NCI-H345 treated with DMSO at 0.1 percent for 48 hours (cell line): ENCODE data around the gene ADTRP.

Source experiments
- DNase-seq: peaks from one replicate; lab custom pipeline; 2025; ENCODE audit not compliant: unreplicated experiment; lab: John Stamatoyannopoulos, UW

ADTRP gene

GRCh38 chr6:11778648-11779328 is at the start of gene ADTRP:
ADTRP (minus strand) TSS chr6:11778803; CDS start chr6:11778759, 44 bp downstream.
- no peak for DNase-seq

- DNase-seq = no peak
Measured at GRCh38 chr6:11826779-11827178, 48.2 kb upstream of the ADTRP start.

- DNase-seq = no peak
Measured at GRCh38 chr6:11824986-11825385, 46.4 kb upstream of the ADTRP start.

- no peak for DNase-seq
Measured at GRCh38 chr6:11822346-11822745, 43.7 kb upstream of the ADTRP start.

GRCh38 chr6:11821781-11822180 is 43.2 kb upstream of the ADTRP start:
- DNase-seq = no peak

GRCh38 chr6:11820821-11821220 is 42.2 kb upstream of the ADTRP start:
- DNase-seq = no peak

GRCh38 chr6:11819486-11819885 is 40.9 kb upstream of the ADTRP start:
- DNase-seq = no peak

GRCh38 chr6:11815231-11815630 is 36.6 kb upstream of the ADTRP start:
- DNase-seq = no peak

- DNase-seq = no peak
Measured at GRCh38 chr6:11814819-11815218, 36.2 kb upstream of the ADTRP start.

- no peak for DNase-seq
Measured at GRCh38 chr6:11814106-11814505, 35.5 kb upstream of the ADTRP start.

- no peak for DNase-seq
Measured at GRCh38 chr6:11813606-11814005, 35.0 kb upstream of the ADTRP start.

- DNase-seq = no peak
Measured at GRCh38 chr6:11812951-11813350, 34.3 kb upstream of the ADTRP start.

- no peak for DNase-seq
Measured at GRCh38 chr6:11812439-11812838, 33.8 kb upstream of the ADTRP start.

GRCh38 chr6:11811644-11812264 is 33.2 kb upstream of the ADTRP start:
- no peak for DNase-seq

- no peak for DNase-seq
Measured at GRCh38 chr6:11810854-11811643, 32.4 kb upstream of the ADTRP start.

GRCh38 chr6:11810039-11810541 is 31.5 kb upstream of the ADTRP start:
- no peak for DNase-seq

GRCh38 chr6:11808054-11808453 is 29.5 kb upstream of the ADTRP start:
- DNase-seq = no peak

- DNase-seq = no peak
Measured at GRCh38 chr6:11806561-11807317, 28.1 kb upstream of the ADTRP start.

GRCh38 chr6:11805259-11806053 is 26.9 kb upstream of the ADTRP start:
- no peak for DNase-seq

- no peak for DNase-seq
Measured at GRCh38 chr6:11804701-11805100, 26.1 kb upstream of the ADTRP start.
